ENCODE measurements around the gene TIMM13.
A peak's percentile ranks its signal among the peaks of the same experiment; 100 is the strongest.
"Not testable (repeated sequence)": the region's sequence is repeated elsewhere in the genome, so short reads cannot be mapped to it uniquely, and the experiment has no call there.

The TIMM13 gene

DNA sequence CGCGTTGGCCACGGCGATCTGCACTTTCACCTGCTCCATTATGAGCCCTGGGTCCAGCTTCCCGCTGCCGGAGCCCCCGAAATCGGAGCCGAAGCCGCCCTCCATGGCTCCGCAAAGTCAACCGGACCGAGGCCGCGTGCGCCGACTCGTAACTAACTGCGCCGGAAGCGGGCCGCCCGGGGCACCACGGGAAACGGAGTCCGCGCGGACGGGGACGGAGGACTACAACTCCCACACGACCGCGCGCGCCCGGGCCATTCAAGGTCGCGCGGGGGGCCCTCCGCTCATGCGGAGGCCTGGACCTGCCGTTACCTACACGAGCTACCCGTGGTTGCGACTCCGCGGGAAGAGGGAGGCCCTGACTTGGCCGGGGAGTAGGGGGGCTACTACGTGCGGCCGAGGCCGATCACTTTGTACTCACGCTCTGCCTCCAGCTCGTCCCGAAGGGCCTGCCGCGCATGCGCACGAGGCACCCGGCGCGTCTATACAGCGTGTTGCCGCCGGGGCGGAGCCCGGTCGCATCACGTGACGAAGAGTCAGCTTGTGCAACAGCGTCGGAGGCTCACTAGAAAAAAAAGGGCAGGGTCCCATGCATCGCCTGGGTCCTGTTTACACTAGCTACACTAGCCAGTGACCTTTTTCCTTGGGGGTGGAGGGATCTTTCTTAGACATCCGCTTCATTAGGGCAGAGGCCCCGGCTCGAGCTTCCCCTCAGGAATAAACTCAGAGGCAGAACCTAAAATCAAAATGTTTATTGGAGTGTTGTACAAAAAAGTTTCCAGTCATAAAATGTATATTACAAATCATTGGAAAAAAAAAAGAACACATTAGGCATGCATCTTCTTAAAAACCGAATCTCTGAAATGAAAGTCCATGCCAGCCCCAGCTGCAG is at the start of gene TIMM13:
Gene TIMM13, minus strand, starts transcription at position 158 of the 892 bp plus-strand sequence. Its CDS starts 53 bp downstream, at position 105.
- peak; percentile 95 for DNase-seq

DNA sequence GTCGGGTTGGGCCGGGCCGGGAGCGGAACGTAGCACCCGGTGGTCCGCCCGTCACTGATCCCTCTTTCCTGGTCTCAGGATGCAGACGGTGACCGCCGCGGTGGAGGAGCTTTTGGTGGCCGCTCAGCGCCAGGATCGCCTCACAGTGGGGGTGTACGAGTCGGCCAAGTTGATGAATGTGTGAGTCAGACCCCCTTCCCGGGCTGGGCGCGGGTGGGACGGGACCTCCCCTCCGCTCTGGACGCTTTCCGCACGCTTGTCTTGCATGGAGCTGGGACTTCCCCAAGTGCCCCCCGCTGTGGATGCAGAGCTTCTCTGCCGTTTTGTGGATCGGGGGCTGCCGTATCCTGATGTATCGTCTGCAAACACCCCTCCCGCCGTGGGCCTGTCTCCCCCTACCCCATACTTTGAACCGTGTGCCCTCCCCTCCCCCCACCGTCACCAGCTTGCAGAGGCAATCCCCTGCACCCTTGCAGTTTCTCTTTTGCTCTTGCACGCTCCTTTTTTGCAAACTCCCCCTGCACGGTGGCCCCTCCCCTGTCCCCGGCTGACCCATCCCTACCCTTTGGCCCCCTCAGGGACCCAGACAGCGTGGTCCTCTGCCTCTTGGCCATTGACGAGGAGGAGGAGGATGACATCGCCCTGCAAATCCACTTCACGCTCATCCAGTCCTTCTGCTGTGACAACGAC is 49.2 kb upstream of the TIMM13 start:
- DNase-seq = peak; percentile 47

DNA sequence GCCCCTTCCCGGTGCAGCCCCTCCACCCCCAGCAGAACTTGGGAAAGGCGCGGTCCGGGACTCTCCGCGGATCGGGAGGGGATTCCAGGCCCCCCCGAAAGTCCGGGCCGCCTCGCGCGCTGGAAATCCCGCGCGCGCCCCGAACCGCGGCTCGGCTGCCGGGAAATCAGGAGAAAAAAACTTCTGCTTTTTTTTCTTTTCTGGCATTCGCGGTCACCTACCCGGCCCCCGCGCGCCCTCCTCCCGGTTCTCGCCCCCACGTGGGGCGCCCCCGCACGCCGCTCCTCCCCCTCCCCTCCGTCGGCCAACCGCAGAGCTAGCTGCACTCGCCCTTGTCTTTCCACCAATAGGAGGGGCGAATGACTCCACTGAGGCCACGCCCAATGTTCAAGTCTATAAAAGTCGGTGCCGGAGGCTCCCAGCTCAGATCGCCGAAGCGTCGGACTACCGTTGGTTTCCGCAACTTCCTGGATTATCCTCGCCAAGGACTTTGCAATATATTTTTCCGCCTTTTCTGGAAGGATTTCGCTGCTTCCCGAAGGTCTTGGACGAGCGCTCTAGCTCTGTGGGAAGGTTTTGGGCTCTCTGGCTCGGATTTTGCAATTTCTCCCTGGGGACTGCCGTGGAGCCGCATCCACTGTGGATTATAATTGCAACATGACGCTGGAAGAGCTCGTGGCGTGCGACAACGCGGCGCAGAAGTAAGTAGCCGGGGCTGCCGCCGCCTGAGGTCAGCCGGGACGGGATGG is 48.5 kb upstream of the TIMM13 start, which contains the start of gene GADD45B:
Gene GADD45B, plus strand, starts transcription at position 426 of the 749 bp plus-strand sequence. Its CDS starts 232 bp downstream, at position 658.
- DNase-seq = peak; percentile 93

DNA sequence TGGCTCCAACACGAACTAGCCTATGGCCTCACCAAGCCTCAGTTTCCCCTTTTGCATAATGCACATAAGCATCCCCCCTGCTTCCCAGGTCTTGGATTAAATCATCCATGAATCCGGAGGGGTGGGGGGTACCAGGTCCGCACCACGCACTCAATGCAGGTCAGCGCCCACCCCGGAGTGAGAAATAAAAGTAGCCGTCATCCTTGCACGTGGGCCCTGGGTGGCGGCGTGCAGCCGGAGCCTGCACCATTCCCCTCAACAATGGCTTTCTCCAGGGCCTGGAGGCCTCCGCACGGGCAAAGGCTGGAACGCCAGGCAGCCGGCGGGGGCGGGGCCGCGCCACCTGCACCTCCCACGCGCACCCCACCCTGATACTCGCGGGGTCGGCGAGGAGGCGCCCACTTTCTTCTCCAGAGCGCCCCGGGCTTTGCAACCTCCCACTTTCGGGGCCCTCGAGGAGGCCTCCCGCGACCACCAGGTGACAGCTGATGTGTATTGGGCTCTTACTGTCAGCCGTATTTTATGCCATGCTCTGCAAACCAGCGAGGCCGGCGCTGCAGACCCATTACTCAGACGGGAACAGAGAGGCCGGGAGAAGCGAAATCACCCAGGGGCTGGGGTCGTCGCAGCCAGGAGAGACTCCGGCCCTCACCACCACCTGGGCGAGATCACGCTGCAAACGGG is 47.8 kb upstream of the TIMM13 start:
- DNase-seq = peak; percentile 45

DNA sequence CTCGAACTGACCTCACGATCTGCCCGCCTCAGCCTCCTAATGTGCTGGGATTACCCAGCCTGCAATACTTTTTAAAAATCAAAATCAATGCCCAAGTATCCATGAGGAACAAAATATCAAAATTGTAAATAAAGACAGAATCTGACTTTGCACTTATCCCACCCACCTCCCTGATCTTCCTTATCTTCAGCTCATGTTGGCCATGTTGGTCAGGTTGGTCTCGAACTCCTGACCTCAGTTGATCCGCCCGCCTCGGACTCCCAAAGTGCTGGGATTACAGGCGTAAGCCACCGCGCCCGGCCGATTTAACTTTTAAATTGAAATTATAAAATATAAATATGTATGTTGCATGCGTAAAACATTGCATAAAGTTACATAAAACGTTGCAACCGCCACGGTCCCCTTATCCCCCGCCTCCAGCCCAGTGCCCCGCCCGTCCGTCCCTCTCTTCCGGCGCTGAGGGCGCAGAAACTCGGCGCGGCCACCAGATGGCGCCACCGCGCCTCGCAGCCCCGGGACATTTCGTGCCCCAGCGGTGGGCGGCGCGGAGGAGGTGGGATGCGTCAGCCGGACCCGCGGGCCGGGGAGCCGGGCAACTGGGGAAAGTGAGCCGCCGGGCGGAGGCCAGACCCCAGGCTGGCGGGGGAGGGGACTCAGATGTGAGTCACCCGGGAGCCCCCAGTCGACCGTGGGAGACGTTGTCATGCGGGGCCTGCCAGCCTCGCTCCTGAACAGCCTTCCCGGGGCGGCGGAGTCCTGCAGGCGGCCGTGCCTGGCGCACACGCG is 47.0 kb upstream of the TIMM13 start:
- DNase-seq = peak; percentile 77

DNA sequence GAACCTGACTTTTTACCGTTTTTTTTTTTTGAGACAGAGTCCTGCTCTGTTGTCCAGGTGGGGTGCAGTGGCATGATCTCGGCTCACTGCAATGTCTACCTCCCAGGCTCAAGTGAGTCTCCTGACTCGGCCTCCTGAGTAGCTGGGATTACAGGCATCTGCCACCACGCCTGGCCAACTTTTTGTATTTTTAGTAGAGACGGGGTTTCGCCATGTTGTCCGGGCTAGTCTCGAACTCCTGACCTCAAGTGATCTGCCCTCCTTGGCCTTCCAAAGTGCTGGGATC is 42.5 kb upstream of the TIMM13 start:
- not testable (repeated sequence) for DNase-seq

DNA sequence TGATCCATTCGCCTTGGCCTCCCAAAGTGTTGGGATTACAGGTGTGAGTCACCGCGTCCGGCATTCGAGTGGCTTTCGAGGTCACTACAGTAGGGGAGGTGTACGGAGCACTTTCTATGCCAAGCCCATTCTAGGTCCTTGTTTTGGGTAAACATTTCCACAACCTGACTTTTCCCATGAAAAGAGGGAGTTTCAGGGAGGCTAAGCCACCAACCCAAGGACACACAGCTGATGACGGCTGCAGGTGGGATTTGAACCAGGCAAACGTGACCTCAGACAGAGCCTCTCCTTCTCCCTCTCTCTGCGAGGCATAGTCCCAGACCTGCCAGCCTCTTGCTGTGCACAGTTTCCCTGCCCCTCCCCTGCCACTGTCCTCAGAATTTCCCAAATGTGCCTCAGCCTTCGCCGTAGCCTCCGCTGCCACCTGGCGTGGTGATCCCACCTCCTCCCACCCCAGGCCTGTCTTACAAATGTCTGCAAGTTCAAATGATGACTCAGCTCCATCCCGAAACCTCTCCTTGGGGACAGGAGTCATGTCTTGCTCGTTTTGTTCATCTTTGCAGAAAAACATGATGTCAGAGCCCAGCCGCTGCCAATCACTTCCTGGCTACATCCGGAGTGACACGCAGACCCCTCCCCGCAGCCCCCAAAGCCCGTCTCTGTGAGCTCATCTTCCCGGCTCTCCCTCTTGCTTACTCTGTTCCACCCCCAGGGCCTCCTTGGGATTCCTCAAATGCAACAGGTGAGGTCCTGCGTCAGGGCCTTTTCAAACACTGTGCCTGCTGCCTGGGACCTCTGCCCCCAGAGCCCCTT is 41.9 kb upstream of the TIMM13 start:
- DNase-seq = no peak

DNA sequence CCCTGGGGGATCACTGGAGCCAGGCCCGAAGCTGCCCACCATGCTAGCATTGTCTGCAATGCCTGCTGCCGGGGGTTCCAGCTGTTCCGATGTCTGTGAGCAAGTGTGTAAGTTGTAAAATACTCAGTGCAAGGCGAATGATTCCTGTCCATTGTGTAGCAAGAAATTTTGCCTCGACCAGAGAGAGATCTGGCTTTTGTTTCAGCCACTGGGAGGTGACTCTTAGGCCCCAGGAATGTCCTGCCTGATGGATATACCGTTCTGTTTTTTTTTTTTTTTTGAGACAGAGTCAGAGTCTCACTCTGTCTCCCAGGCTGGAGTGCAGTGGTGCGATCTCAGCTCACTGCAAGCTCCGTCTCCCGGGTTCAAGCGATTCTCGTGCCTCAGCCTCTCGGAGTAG is 41.2 kb upstream of the TIMM13 start:
- DNase-seq = no peak

DNA sequence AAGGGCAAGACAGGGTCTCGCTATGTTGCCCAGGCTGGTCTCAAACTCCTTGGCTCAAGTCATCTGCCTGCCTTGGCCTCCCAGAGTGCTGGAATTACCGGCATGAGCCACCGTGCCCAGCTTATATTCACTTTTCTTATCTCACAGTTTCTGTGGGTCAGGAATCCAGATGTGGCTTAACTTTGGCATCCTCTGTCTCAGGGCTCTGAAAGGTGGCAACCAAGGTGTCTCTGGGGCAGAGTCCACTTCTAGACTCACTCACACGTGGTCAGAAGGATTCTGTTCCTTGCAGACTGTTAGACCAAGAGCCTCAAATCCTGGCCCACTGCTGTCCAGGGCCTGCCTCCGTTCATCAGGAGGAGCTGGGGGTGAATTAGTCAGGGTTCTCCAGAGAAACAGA is 37.0 kb upstream of the TIMM13 start:
- no peak for DNase-seq

DNA sequence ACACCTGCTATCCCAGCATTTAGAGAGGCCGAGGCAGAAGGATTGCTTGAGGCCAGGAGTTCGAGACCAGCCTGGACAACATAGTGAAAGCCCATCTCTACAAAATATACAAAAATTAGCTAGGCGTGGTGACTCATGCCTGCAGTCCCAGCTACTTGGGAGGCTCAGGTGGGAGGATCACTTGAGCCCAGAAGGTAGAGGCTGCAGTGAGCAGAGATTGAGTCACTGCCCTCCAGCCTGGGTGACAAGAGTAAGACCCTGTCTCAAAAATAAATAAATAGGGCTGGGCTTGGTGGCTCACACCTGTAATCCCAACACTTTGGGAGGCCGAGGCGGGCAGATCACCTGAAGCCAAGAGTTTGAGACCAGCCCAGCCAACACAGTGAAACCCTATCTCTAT is 36.3 kb upstream of the TIMM13 start:
- not testable (repeated sequence) for DNase-seq

DNA sequence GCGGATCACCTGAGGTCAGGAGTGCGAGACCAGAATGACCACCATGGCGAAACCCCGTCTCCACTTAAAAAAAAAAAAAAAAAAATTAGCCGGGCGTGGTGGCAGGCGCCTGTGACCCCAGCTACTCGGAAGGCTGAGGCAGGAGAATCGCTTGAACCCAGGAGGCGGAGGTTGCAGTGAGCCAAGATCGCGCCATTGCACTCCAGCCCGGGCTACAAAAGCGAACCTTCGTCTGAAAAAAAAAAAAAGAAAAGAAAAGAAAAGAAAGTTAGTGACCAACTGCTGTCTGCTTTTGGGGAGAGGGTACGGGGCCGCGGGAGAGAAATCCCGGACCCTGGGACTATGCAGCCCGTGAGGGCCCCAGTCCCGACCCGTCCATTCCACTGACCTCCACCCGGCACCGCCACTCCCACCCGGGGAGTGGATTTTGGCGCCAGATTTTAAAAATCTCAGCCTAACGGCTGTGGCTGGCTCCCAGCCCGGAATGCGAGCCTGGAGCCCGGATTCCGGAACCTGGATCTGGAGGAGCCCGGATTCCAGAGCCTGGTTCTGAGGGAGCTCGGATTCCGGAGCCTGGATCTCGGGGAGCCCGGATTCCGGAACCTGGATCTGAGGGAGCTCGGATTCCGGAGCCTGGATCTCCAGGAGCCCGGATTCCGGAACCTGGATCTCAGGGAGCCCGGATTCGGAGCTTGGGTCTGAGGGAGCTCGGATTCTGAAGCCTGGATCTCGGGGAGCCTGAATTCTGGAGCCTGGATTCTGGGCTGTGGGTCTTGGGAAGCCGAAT is 35.4 kb upstream of the TIMM13 start:
- no peak for DNase-seq

DNA sequence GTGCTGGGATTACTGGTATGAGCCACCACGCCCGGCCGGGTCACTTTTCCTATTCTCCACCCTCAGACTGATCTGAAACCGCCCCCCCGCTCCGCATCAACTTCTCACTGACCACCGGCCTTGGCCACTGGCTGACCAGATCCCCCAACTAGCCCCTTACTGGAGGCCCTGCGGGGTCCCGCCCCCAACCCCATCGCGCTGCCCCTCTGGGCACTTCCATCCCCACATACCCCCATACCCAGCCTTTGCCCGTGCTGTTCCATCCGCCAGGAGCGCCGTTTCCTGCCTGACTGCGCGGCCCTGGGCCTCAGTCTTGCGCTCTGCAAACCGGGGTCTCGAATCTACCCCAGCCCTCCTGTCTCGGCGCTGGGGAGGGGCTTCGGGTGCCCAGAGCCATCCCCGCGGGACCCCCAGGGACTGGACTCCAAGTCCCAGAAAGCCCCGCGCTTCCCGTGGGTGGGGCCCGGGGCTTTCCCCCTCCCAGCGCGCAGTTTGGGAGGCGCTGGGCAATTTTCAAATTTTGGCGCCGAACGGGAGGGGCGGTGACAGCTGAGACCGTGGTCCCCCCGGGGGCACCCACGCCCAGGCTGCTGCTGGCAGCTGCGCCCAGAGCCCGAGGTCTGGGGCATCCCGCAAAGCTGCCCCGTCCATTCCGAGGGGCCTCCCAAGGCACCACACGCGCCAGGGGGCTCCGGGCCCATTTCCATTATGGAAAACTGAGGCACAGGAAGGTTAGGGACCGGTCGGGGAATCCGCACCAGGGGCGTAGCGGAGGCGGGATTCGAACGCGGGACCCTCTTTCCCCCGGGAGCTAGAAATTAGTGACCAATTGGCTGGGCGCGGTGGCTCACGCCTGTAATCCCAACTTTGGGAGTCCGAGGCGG is 34.6 kb upstream of the TIMM13 start:
- DNase-seq = peak; percentile 36

DNA sequence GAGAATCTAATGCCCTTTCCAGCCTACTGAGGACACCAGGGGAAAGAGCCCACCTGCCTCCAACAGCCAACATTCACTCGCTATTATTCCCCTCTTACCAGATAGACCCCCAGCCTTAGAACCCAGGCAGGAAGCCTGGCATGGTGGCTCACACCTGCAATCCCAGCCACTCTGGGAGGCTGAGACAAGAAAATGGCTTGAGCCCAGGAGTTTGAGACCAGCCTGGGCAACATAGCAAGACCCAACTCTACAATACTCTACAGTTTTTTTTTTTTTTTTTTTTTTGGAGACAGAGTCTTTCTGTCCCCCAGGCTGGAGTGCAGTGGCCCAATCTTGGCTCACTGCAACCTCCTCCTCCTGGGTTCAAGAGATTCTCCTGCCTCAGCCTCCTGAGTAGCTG is 32.9 kb upstream of the TIMM13 start:
- no peak for DNase-seq

DNA sequence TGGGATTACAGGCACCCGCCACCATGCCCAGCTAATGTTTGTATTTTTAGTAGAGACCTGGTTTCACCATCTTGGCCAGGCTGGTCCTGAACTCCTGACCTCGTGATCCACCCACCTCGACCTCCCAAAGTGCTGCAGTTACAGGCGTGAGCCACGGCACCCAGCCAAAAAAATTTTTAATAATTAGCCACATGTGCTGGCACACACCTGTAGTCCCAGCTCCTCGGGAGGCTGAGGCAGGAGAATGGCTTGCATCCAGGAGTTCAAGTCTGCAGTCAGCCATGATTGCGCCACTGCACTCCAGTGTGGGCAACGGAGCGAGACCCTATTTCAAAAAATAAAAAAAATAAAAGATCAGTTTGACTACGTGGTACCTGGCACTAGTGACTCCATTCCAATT is 31.4 kb upstream of the TIMM13 start:
- DNase-seq = not testable (repeated sequence)

DNA sequence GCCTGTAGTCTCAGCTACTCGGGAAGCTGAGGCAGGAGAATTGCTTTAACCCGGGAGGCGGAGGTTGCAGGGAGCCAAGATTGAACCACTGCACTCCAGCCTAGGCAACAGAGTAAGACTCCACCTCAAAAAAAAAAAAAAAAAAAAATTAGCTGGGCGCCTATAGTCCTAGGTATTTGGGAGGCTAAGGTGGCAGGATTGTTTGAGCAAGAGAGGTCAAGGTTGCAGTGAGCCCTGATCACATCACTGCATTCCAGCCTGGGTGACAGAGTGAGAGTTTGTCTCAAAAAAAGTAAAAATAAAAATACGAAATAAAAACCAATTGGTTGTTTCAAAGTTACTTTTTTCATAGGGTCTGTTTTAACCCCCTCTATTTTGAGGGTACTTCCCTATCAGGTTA is 30.7 kb upstream of the TIMM13 start:
- no peak for DNase-seq

DNA sequence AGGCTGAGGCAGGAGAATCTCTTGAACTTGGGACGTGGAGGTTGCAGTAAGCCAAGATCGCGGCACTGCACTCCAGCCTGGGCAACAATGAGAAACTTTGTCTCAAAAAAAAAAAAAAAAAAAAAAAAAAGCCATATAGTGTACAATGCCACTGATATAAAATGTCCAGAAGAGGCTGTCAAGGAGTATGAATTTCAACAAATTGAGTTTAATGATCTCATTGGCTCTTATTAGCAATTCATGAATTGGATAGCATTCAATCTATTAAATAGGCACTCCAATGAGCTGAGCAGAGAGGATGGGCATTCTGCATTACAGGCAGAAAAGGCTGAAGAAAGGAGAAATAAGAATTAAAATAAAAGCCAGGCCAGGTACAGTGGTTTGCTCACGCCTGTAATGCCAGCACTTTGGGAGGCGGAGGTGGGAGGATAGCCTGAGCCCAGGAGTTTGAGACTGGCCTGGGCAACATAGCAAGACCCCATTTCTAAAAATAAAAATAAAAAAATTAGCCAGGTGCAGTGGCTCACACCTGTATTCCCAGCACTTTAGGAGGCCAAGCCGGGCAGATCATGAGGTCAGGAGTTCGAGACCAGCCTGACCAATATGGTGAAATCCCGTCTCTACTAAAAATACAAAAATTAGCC is 30.1 kb upstream of the TIMM13 start:
- no peak for DNase-seq

DNA sequence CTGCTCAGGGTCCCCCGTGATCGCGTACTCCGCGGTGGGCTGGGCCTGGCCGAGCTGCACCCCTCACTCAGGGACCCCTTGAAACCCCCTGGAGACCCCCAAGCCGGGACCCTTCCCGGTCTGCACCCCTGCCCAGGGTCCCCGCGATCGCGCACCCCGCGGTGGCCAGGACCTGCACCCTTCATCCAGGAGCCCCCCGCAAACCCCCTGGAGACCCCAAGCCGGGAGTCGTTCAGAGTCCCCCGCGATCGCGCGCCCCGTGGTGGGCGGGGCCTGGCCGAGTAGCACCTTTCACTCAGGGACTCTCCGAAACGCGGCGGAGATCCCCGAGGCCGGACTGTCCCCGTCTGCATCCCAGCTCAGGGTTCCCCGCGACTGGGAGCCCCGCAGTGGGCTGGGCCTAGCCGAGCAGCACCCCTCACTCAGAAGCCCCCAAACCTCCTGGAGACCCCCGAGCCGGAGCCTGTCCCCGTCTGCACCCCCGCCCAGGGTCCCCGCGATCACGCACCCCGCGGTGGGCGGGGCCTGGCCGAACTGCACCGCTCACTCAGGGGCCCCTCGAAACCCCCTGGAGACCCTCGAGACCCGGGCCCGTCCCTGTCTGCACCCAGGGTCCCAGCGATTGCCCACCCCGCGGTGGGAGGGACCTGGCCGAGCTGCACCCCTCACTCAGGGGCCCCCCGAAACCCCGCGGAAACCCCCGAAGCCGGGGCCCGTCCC is 28.6 kb upstream of the TIMM13 start:
- peak; percentile 26 for DNase-seq

Measured in activated effector memory CD4-positive, alpha-beta T cell treated with Interleukin-2 at 50 U/mL for 16 hours (primary cell).